CD4-positive, alpha-beta T cell treated with Interleukin-21 for 1 hour (primary cell): Measurements from ENCODE around the gene CNTD1.

ENCODE experiments used
- DNase-seq: peaks from one replicate; pipeline ENCODE4 v3.0.0-alpha.2; 2020

Gene CNTD1

DNA sequence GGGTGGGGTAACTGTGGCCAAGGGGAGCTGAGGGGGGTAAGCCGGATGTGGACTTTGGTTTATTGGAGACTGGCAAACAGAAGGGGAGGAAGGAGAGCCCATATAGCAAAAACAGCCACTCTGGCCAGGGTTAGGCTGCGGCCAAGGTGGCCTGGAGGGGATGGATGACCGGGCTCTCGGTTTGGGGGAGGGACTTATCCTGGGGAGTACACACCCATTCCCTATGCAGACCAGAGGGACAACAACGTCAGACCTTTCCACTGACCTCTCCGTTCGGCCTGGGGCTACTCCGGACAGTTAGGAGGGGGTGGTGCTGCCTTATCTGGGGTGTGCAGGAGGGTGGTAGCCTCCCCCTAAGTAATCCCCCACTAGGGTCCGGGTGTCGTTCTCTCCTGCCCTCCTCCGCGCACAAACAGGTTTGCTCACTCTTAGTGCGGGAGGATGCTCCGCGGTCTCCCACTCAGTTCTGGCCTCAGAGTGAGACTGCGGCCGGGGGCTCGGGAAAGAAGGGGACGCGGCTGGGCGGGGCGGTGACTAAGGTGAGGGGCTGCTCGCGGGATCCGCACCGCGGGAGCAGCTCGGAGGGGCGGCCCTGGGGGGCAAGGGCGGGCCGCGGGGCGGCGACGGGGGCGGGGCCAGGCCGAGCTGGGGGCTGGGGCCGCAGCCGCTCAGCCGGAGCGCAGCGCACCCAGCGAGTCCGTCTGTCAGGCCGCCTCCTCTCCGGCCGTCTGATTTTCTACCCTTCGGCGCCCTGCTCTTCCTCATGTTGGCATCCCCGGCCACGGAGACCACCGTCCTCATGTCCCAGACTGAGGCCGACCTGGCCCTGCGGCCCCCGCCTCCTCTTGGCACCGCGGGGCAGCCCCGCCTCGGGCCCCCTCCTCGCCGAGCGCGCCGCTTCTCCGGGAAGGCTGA is 18.5 kb upstream of the CNTD1 start, which contains the start of gene WNK4:
TSS of gene WNK4 (plus strand) at position 675 of the 915 bp plus-strand sequence. CDS start at position 764, 89 bp downstream.
- DNase-seq = no peak

- no peak for DNase-seq
Measured at GRCh38 chr17:42780851-42781638, 17.6 kb upstream of the CNTD1 start.

- no peak for DNase-seq
Measured at GRCh38 chr17:42781639-42782165, 17.0 kb upstream of the CNTD1 start.

- no peak for DNase-seq
Measured at GRCh38 chr17:42782166-42783061, 16.2 kb upstream of the CNTD1 start.

DNA sequence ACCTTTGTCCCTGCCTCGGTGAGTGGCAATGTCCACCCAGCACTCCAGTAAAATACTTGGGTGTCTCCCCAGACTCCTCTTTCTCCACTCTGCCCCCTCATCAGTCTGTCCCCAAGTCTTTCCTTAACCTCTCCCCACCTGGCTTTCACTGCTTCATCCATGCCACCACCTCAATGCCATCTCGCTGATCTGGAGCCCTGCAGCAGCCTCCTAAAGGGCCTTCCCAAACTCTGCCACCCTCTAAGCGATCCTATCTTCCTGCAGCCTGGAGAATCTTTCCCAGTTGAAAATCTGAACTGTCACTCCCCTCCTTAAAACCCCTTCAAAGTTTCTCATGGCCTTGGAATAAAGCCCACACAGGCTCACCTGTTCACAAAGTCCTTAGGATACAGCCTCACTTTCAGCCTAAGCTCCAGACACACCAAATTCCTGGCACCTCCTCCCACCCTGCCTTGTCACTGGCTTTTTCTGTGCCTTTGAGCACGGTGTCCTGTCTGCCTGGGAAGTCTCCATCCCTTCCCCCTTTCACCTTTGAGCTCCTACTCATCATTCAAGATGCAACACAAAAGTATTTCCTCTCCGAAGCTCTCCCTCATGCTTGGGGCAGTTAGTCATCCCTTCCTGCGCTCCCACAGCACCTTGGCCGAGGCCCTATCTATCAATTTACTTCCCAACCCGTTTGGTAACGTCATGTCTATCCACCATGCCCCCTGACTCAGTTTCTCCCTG is 15.4 kb upstream of the CNTD1 start:
- DNase-seq = no peak

- DNase-seq = no peak
Measured at GRCh38 chr17:42783791-42784138, 14.9 kb upstream of the CNTD1 start.

- DNase-seq = no peak
Measured at GRCh38 chr17:42784409-42784808, 14.3 kb upstream of the CNTD1 start.

- DNase-seq = no peak
Measured at GRCh38 chr17:42784811-42785592, 13.7 kb upstream of the CNTD1 start.

- no peak for DNase-seq
Measured at GRCh38 chr17:42787266-42787665, 11.4 kb upstream of the CNTD1 start.

GRCh38 chr17:42791948-42792347 is 6.7 kb upstream of the CNTD1 start:
- DNase-seq = no peak

DNA sequence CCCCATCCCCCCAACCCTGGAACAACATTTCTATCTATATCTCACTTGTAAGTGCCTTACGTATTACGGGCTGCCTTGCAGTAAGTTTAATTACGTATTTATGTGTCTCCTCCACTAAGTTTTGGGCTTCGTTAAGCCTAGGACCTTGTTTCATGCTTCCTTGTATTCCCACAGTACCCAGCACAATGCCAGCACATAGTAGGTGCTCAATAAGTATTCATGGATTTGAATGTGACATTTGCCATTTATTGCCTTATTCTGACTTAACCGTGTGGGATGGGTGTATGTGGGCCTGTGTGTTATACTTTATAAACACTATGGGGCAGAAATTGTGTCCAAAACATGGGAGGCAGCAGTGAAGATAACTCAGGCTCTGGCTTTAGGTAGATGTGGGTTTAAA is 6.1 kb upstream of the CNTD1 start:
- no peak for DNase-seq

DNA sequence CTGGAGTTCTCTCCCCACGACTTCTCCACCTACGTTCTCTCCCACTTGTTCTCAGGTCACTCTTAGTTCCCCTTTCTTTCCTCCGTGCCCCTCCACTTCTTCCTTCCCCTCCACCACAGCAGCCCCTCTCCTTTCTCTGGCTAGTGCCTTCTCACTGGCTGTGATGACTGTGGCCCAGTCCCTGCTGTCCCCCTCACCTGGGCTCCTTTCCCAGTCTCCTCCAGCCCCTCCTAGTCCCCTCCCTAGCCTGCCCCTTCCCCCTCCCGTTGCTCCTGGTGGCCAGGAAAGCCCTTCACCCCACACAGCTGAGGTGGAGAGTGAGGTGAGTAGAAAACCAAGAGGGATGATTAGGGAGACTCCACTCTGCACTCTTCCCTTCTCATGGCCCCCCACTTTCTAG is 3.6 kb upstream of the CNTD1 start:
- DNase-seq = no peak

GRCh38 chr17:42795465-42795864 is 3.2 kb upstream of the CNTD1 start:
- no peak for DNase-seq

DNA sequence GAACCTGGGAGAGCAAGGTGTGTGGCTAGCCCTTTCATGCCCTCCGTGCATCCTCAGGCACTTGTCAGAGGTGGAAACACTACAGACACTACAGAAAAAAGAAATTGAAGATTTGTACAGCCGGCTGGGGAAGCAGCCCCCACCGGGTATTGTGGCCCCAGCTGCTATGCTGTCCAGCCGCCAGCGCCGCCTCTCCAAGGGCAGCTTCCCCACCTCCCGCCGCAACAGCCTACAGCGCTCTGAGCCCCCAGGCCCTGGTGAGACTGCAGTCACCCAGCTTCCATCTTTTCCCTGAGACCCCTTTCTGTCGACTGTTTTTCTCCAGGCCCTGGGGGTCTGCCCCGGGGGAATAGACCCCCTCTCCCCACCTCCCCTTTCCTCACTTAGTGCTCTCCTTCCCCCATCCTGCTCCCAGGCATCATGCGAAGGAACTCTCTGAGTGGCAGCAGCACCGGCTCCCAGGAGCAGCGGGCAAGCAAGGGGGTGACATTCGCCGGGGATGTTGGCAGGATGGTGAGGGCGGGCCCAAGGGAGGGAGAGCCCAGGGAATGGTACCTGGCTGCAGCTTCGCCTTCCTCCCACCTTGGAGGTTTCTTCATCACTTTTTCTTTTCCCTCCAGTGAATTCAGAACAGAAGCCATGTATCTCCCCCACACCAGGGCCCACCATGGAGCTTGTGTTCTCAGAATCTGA is 2.4 kb upstream of the CNTD1 start:
- no peak for DNase-seq

- DNase-seq = no peak
Measured at GRCh38 chr17:42797067-42798007, 1.3 kb upstream of the CNTD1 start.

DNA sequence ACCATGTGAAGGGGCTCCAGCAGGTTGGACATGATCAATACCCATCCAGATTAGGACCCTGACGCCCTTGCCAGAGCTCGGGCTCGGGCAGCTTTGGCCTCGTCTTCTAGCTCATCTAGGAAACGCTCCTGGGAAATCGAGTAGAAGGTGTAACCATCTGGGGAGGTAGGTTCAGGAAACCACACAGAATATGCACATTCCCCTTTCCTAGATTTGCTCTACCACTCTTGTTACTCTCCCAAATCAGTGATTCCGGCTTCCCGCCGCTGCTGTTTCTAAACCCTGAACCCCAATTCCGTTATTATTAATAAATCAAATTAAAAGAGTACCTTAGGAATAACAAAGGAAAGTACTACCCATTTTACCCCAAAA is 664 bp upstream of the CNTD1 start:
- DNase-seq = no peak

DNA sequence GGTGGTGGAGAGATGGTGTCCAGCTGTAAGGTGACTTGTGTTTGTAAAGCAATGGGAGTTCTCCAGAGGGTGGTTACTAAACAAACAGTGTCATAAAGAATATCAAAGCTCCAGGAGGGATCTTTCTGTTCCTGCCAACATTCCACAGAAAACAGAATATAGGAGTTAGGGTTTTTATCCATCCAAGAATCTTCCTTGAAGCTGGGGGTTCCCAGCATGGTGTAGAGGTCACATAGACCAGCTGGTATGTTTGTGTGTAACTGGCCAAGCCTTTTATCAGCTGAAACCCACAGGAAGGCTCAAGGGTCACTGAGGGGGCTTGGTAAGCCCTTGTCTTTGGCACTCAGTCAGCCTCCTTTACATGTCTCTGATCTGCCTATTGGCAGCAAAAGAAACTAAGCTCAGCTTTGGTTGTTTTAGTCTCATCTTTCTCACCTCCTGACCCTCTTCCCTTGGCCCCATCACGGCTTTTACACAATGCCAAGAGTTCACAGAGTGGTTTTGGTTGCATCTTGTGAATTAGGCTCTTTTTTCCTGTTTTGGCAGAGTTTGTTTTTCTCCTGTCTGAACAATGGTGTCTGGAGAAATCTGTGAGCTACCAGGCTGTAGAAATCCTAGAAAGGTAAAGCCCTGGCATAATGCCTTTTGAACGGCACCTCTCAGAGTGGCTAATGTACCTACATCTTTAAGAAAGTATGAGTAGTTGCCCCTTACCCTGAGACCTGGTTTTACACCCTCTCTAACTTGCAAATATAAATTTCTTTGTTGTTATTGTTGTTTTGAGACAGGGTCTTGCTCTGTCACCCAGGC is 4.6 kb downstream of the CNTD1 start:
- no peak for DNase-seq

GRCh38 chr17:42804918-42805367 is 6.3 kb downstream of the CNTD1 start:
- no peak for DNase-seq
